Activated CD4-positive, alpha-beta T cell treated with anti-CD3 and anti-CD28 coated beads, Interleukin-2, Interleukin-6, amounts not matched to agents 100 ng/mL and 50 ng/mL, durations not matched to agents 16 hours and 8 hours (primary cell): ENCODE data around the gene GYS1.

Experiments used
- DNase-seq: peaks from one replicate; pipeline ENCODE4 v3.0.0-alpha.2; 2020

GYS1 gene

GRCh38 chr19:49017666-49018351 lies 24.7 kb upstream of the GYS1 start:
- peak; percentile 75 for DNase-seq

- no peak for DNase-seq
Measured at GRCh38 chr19:49017041-49017665, 24.0 kb upstream of the GYS1 start, which contains the start of gene LHB. TSS of gene LHB (minus strand) at chr19:49017091. CDS start at chr19:49017081, 10 bp downstream.

GRCh38 chr19:49016067-49016839 lies 23.1 kb upstream of the GYS1 start:
- no peak for DNase-seq

GRCh38 chr19:49014870-49015255 lies 21.8 kb upstream of the GYS1 start:
- no peak for DNase-seq

- DNase-seq: no peak
Measured at GRCh38 chr19:49014123-49014869, 21.2 kb upstream of the GYS1 start.

GRCh38 chr19:49011194-49011593 lies 18.1 kb upstream of the GYS1 start:
- DNase-seq: no peak

- DNase-seq: no peak
Measured at GRCh38 chr19:49010453-49010852, 17.3 kb upstream of the GYS1 start.

GRCh38 chr19:49009828-49010227 lies 16.7 kb upstream of the GYS1 start:
- no peak for DNase-seq

- DNase-seq: no peak
Measured at GRCh38 chr19:49006905-49007304, 13.8 kb upstream of the GYS1 start.

GRCh38 chr19:49004964-49005614 lies 12.0 kb upstream of the GYS1 start:
- DNase-seq: no peak

- DNase-seq: no peak
Measured at GRCh38 chr19:49004133-49004532, 11.0 kb upstream of the GYS1 start.

GRCh38 chr19:48999481-49000325 lies 6.6 kb upstream of the GYS1 start:
- peak; percentile 76 for DNase-seq

GRCh38 chr19:48997972-48998371 lies 4.9 kb upstream of the GYS1 start:
- peak; percentile 69 for DNase-seq

GRCh38 chr19:48994035-48994386 lies 902 bp upstream of the GYS1 start:
- peak; percentile 16 for DNase-seq

- no peak for DNase-seq
Measured at GRCh38 chr19:48992581-48993174, 431 bp downstream of the GYS1 start.

- DNase-seq: no peak
Measured at GRCh38 chr19:48991873-48992580, 1.1 kb downstream of the GYS1 start.

- no peak for DNase-seq
Measured at GRCh38 chr19:48991011-48991609, 2.0 kb downstream of the GYS1 start.

GRCh38 chr19:48990400-48990799 lies 2.7 kb downstream of the GYS1 start:
- DNase-seq: no peak

GRCh38 chr19:48989701-48990291 lies 3.3 kb downstream of the GYS1 start:
- DNase-seq: no peak

- DNase-seq: no peak
Measured at GRCh38 chr19:48988860-48989259, 4.2 kb downstream of the GYS1 start.
